Mesendoderm (in vitro differentiated cells): ENCODE measurements around the gene AMD1.
A peak's percentile ranks its signal among the peaks of the same experiment; 100 is the strongest.

ENCODE experiments used
- DNase-seq: peaks from one replicate; pipeline ENCODE4 v3.0.0; 2013
- H2AK5ac ChIP-seq: 2 replicates; pipeline ENCODE4 v1.6.1; 2013; ENCODE audit warnings: low read length, inconsistent platforms
- H2BK120ac ChIP-seq: 2 replicates; pipeline ENCODE4 v1.6.1; 2013; ENCODE audit warnings: low read depth, mild to moderate bottlenecking, low read length, moderate library complexity, mixed read lengths
- H2BK15ac ChIP-seq: replicated peaks from 2 replicates; pipeline ENCODE4 v1.6.1; 2013; ENCODE audit warnings: low read depth, mild to moderate bottlenecking, moderate library complexity
- H2BK5ac ChIP-seq: 2 replicates; pipeline ENCODE4 v1.6.1; 2013; ENCODE audit warnings: low read length, inconsistent platforms
- H3K18ac ChIP-seq: 2 replicates; pipeline ENCODE4 v1.6.1; 2013; ENCODE audit warnings: mild to moderate bottlenecking, low read length, mixed read lengths
- H3K23ac ChIP-seq: one replicate; pipeline ENCODE4 v1.6.1; 2013; ENCODE audit warnings: low read length
- H3K27ac ChIP-seq: 2 replicates; pipeline ENCODE4 v1.5.1; 2013; ENCODE audit warnings: low read depth, mild to moderate bottlenecking, inconsistent platforms, low read length, moderate library complexity
- H3K27me3 ChIP-seq: 2 replicates; pipeline ENCODE4 v1.6.1; 2013; ENCODE audit warnings: low read length, control low read depth, mild to moderate bottlenecking, inconsistent platforms; ENCODE audit not compliant: insufficient read depth, poor library complexity
- H3K36me3 ChIP-seq: 2 replicates; pipeline ENCODE4 v1.6.1; 2013; ENCODE audit warnings: low read length, inconsistent platforms; ENCODE audit not compliant: control insufficient read depth, insufficient read depth
- H3K4ac ChIP-seq: one replicate; pipeline ENCODE4 v1.6.1; 2013; ENCODE audit warnings: low read depth, mild to moderate bottlenecking, low read length, moderate library complexity
- H3K4me1 ChIP-seq: 2 replicates; pipeline ENCODE4 v1.6.1; 2013; ENCODE audit warnings: low read depth, low read length, inconsistent platforms; ENCODE audit not compliant: control insufficient read depth
- H3K4me2 ChIP-seq: 2 replicates; pipeline ENCODE4 v1.6.1; 2013; ENCODE audit warnings: low read length
- H3K4me3 ChIP-seq: 2 replicates; pipeline ENCODE4 v1.5.1; 2013; ENCODE audit warnings: mild to moderate bottlenecking, low read length
- H3K56ac ChIP-seq: one replicate; pipeline ENCODE4 v1.6.1; 2013; ENCODE audit warnings: low read length
- H3K79me1 ChIP-seq: 2 replicates; pipeline ENCODE4 v1.6.1; 2013; ENCODE audit warnings: low read length, inconsistent platforms
- H3K79me2 ChIP-seq: 2 replicates; pipeline ENCODE4 v1.6.1; 2013; ENCODE audit warnings: mild to moderate bottlenecking, low read length; ENCODE audit not compliant: control insufficient read depth, insufficient read depth
- H3K9ac ChIP-seq: 2 replicates; pipeline ENCODE4 v1.6.1; 2013; ENCODE audit warnings: low read length, inconsistent platforms
- H4K5ac ChIP-seq: one replicate; pipeline ENCODE4 v1.6.1; 2013; ENCODE audit warnings: low read length
- H4K8ac ChIP-seq: one replicate; pipeline ENCODE4 v1.6.1; 2013; ENCODE audit warnings: low read depth, mild to moderate bottlenecking, control low read depth, low read length, moderate library complexity
- WGBS: extraction: QIAGEN DNeasy Blood & Tissue Kit; methylation state at CpG from one replicate; pipeline ENCODE4 v1.1.7; 2013; ENCODE audit warnings: low lambda C conversion rate, missing lambda C conversion rate; ENCODE audit not compliant: insufficient coverage; ENCODE audit errors: extremely low coverage; 5-methylcytosine and 5-hydroxymethylcytosine counted together

Gene AMD1

DNA sequence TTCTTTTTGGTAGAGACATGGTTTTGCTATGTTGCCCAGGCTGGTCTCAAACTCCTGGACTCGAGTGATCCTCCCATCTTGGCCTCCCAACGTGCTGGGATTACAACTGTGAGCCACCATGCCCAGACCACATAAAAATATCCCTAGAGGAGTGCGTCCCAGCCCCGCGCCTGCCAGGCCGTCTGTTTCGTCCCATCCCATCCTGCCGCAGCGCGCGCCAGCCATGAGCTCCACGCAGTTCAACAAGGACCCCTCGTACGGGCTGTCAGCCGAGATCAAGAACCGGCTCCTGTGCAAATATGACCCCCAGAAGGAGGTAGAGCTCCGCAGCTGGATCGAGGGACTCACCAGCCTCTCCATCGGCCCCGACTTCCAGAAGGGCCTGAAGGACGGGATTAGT, 16.6 kb upstream of the AMD1 start:
- no peak overlapping the region for H4K8ac ChIP-seq
- H3K4ac ChIP-seq: no peak overlapping the region
- H2BK120ac ChIP-seq: no peak overlapping the region
- no peak overlapping the region for H3K27ac ChIP-seq
- H3K79me1 ChIP-seq: no peaks in the 10 kb centered on the region
- no peak overlapping the region for H2AK5ac ChIP-seq
- H2BK5ac ChIP-seq: no peak overlapping the region
- no peaks in the 10 kb centered on the region for H3K36me3 ChIP-seq
- no peak overlapping the region for H3K9ac ChIP-seq
- H3K27me3 ChIP-seq: no peaks in the 10 kb centered on the region
- no peaks in the 10 kb centered on the region for H3K4me1 ChIP-seq
- H3K4me2 ChIP-seq: no peak overlapping the region
- no peak overlapping the region for H2BK15ac ChIP-seq
- H3K18ac ChIP-seq: no peak overlapping the region
- H3K79me2 ChIP-seq: no peaks in the 10 kb centered on the region
- H3K56ac ChIP-seq: no peak overlapping the region
- WGBS: no CpG with 5 or more reads among the region's 21 CpGs
- DNase-seq: no peak
- H3K23ac ChIP-seq: no peak overlapping the region
- H4K5ac ChIP-seq: no peak overlapping the region
- no peak overlapping the region for H3K4me3 ChIP-seq

DNA sequence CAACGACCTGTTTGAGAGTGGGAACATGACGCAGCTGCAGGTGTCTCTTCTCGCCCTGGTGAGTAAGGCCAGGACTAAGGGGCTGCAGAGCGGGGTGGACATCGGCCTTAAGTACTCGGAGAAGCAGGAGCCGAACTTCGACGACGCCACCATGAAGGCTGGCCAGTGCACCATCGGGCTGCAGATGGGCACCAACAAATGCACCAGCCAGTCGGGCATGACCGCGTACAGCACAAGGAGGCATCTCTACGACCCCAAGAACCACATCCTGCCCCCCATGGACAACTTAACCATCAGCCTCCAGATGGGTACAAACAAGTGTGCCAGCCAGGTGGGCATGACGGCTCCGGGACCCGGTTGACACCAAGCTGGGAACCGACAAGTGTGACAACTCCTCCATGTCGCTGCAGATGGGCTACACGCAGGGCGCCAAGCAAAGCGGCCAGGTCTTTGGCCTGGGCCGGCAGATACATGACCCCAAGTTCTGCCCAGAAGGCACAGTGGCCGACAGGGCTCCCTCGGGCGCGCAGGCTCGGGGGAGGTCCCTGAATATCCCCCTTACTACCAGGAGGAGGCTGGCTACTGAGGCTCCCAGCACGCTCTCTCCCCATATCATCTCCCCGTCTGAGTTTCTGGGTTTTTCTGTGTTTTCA, 15.9 kb upstream of the AMD1 start:
- Histone ChIP-seq H3K9ac (no peak overlapping the region), H3K4me3 (no peak overlapping the region), H2BK5ac (no peak overlapping the region), H2AK5ac (no peak overlapping the region), H2BK15ac (no peak overlapping the region), H3K27me3 (no peaks in the 10 kb centered on the region), H3K56ac (no peak overlapping the region), H2BK120ac (no peak overlapping the region), H3K4me1 (no peaks in the 10 kb centered on the region), H3K18ac (no peak overlapping the region), H3K4ac (no peak overlapping the region), H3K27ac (no peak overlapping the region), H3K79me1 (no peaks in the 10 kb centered on the region), H4K8ac (no peak overlapping the region), H3K79me2 (no peaks in the 10 kb centered on the region), H3K23ac (no peak overlapping the region), H4K5ac (no peak overlapping the region), H3K4me2 (no peak overlapping the region), H3K36me3 (no peaks in the 10 kb centered on the region)
- DNase-seq: no peak
- no CpG with 5 or more reads among the region's 31 CpGs for WGBS

DNA sequence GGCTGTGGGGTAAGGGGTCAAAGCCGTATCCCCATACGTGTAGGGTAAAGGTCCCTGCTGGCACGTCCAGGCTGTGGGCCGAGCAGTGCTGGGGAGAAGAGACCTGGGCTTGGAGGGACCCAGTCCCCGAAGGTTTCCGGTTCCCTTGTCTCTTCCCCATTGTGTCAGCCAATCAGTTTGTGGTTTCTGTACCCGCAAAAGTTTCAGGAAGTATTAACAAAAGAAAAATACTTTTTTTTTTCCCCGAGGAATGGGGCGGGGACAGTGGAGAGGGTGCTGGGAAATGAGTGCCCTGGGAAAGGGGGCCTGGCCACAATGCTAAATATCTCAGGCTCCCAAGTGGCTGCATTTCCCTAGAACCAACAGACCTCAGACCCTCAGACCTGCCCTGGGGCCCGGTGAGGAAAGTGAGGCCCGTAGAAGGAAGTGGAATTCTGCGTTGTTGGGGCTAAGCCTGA, 15.2 kb upstream of the AMD1 start:
- Histone ChIP-seq H4K5ac (no peak overlapping the region), H2AK5ac (no peak overlapping the region), H2BK15ac (no peak overlapping the region), H3K79me2 (no peaks in the 10 kb centered on the region), H4K8ac (no peak overlapping the region), H3K4me2 (no peak overlapping the region), H3K4ac (no peak overlapping the region), H3K4me3 (no peak overlapping the region), H3K79me1 (no peaks in the 10 kb centered on the region), H3K18ac (no peak overlapping the region), H2BK5ac (no peak overlapping the region), H3K23ac (no peak overlapping the region), H3K27ac (no peak overlapping the region), H2BK120ac (no peak overlapping the region), H3K4me1 (no peaks in the 10 kb centered on the region), H3K27me3 (no peaks in the 10 kb centered on the region), H3K36me3 (no peaks in the 10 kb centered on the region), H3K9ac (no peak overlapping the region), H3K56ac (no peak overlapping the region)
- DNase-seq: no peak
- no CpG with 5 or more reads among the region's 12 CpGs for WGBS

DNA sequence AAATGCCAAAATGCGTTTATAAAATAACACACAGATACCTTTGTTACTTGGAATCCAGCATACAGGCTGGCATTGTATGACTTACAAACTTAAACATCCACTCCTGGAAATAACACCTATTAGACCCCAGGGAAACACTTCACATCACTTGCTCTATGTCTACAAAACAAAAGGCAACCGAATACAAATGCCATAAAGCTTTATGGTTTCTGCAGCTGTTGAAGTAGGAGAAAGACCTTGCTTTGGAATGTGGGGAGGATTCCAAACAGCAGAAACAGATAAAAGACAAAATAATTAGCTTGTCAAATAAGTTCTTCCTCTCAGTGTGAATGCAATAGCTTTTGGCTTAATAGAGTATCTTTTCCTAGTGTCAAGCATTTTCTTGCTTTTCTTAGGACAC, 9.8 kb upstream of the AMD1 start:
- H3K9ac ChIP-seq: no peak overlapping the region
- H3K4me1 ChIP-seq: peaks cover 2% of the 10 kb centered on the region
- H3K36me3 ChIP-seq: no peaks in the 10 kb centered on the region
- H4K8ac ChIP-seq: no peak overlapping the region
- DNase-seq: no peak
- H3K56ac ChIP-seq: no peak overlapping the region
- H3K79me2 ChIP-seq: no peaks in the 10 kb centered on the region
- no peaks in the 10 kb centered on the region for H3K27me3 ChIP-seq
- H3K4me3 ChIP-seq: no peak overlapping the region
- H3K79me1 ChIP-seq: no peaks in the 10 kb centered on the region
- no peak overlapping the region for H4K5ac ChIP-seq
- no peak overlapping the region for H3K27ac ChIP-seq
- no peak overlapping the region for H2AK5ac ChIP-seq
- H3K18ac ChIP-seq: peak overlapping the region; percentile 12
- H2BK120ac ChIP-seq: no peak overlapping the region
- no peak overlapping the region for H2BK5ac ChIP-seq
- no peak overlapping the region for H3K4ac ChIP-seq
- WGBS: no CpG with 5 or more reads among the region's 2 CpGs
- no peak overlapping the region for H3K23ac ChIP-seq
- no peak overlapping the region for H3K4me2 ChIP-seq
- no peak overlapping the region for H2BK15ac ChIP-seq

DNA sequence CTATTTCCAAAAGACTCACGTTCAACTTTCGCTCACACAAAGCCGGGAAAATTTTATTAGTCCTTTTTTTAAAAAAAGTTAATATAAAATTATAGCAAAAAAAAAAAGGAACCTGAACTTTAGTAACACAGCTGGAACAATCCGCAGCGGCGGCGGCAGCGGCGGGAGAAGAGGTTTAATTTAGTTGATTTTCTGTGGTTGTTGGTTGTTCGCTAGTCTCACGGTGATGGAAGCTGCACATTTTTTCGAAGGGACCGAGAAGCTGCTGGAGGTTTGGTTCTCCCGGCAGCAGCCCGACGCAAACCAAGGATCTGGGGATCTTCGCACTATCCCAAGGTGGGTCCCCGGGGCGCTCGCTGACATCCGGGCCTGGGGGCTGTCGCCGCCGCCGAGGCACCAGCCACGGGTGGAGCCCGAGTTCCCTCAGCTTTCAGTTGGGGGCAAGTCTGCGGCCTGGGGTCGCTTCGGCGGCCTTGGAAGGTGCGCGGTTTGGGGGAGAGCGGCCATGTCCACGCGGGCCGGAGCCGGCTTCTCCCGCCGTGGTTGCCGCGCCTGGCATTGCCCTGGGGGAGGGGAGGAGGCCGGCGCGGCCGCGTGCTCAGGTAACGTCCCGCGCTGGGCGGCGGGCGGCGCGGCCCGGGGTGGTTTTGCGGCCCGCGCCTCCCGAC, 429 bp downstream of the AMD1 start:
- peak overlapping the region; percentile 94 for H3K56ac ChIP-seq
- H3K4me3 ChIP-seq: peak overlapping the region; percentile 56
- H4K5ac ChIP-seq: no peak overlapping the region
- peak overlapping the region; percentile 95 for H3K9ac ChIP-seq
- no peaks in the 10 kb centered on the region for H3K27me3 ChIP-seq
- H3K36me3 ChIP-seq: no peaks in the 10 kb centered on the region
- peak overlapping the region; percentile 13 for H3K27ac ChIP-seq
- no peak overlapping the region for H2BK5ac ChIP-seq
- no peak for DNase-seq
- no CpG with 5 or more reads among the region's 60 CpGs for WGBS
- H3K4me2 ChIP-seq: peak overlapping the region; percentile 16
- H3K79me2 ChIP-seq: peaks cover 58% of the 10 kb centered on the region
- no peak overlapping the region for H2BK120ac ChIP-seq
- H3K23ac ChIP-seq: peak overlapping the region; percentile 71
- no peak overlapping the region for H2BK15ac ChIP-seq
- H4K8ac ChIP-seq: no peak overlapping the region
- no peaks in the 10 kb centered on the region for H3K79me1 ChIP-seq
- peaks cover 2% of the 10 kb centered on the region for H3K4me1 ChIP-seq
- no peak overlapping the region for H2AK5ac ChIP-seq
- H3K4ac ChIP-seq: peak overlapping the region; percentile 73
- H3K18ac ChIP-seq: peak overlapping the region; percentile 57
